Measurements from ENCODE around the gene MPO.

The MPO gene

GRCh38 chr17:58326609-58327362, 46.1 kb upstream of the MPO start:
- in situ Hi-C loops (cut with HindIII; ENCODE audit: low sequenced_read_pairs): no loop called here
- no peak for TF ChIP-seq CTCF (IDR thresholded peaks at IDR 0.05; ENCODE audit: low read depth, low read length)
- H3K4me3 ChIP-seq (ENCODE audit: low read depth, low read length): no peak overlapping the region
- no peak for DNase-seq (ENCODE audit: low read depth, low spot score)

DNA sequence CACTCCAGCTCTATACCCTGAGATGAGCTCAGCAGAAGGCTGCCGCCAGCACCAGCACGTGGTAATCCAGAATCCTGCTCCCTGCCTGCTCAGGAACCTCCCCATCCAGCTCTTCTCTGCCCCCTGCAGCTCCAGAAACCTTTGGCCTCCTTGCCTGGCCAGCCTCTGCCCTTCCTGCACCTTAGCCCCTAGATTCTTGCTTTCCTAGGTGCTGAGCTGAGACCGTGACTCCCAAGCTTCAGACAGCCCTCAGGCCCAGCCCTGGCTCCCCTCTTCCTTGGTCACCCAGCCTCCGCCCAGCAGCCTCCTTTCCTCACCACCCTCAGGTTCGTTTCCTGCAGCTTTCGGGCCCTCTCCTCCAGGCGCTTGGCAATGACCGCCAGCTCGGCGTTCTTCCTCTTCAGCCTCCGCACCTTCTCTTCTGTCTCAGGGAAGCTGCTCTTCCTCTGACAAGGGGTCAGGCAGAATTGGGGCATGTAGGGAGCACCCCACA, 45.3 kb upstream of the MPO start:
- H3K4me3 ChIP-seq (ENCODE audit: low read depth, low read length): no peak overlapping the region
- no peak for DNase-seq (ENCODE audit: low read depth, low spot score)
- in situ Hi-C loops (cut with HindIII; ENCODE audit: low sequenced_read_pairs): no loop called here
- no peak for TF ChIP-seq CTCF (IDR thresholded peaks at IDR 0.05; ENCODE audit: low read depth, low read length)

- TF ChIP-seq CTCF (IDR thresholded peaks at IDR 0.05; ENCODE audit: low read depth, low read length): no peak
- in situ Hi-C loops (cut with HindIII; ENCODE audit: low sequenced_read_pairs): no loop called here
- no peak overlapping the region for H3K4me3 ChIP-seq (ENCODE audit: low read depth, low read length)
- DNase-seq (ENCODE audit: low read depth, low spot score): no peak
Measured at GRCh38 chr17:58325289-58325726, 44.6 kb upstream of the MPO start.

DNA sequence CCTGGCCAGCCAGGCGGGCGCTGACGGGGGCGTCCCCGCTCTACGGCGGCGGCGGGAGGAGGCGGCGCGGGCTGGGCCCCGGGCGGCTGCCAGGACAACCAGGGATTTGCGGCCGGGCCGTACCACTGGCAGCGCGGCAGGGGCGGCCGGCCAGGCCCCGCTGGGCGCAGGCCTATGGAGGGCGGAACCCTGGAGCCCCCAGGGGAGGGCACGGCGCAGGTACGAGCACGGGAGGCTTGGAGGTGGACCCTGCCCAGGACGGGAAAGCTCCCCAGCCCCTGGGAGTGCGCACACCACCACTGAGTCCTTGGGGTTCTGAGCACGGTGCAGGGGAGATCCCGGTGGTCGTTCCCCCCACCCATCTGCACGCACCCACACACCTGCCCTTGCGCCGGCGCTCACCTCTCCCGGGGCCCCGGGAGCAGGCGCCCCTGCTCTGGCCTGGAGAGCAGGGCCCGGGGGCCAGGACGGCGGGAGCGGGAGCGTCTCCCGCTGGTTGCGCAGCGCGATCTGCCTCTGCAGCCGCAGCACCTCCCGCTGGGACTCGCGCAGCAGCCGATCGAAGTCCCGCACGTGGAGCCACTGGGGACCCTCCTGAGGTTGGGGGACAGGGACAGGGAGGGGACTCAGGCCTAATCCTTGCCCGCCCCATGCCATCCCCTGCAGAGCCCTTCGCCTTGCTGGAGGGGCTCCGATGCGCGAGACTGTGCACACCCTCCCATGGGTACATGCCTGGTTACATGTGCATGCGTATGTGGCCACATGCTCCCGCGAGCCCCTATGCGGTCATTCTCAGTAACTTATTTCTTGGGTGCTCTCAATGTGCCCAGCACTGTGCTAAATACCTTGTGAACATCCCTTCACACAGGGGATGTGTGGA, 43.9 kb upstream of the MPO start:
- TF ChIP-seq CTCF (IDR thresholded peaks at IDR 0.05; ENCODE audit: low read depth, low read length): no peak
- no peak for DNase-seq (ENCODE audit: low read depth, low spot score)
- in situ Hi-C loops (cut with HindIII; ENCODE audit: low sequenced_read_pairs): no loop called here
- peak overlapping the region; percentile 31 for H3K4me3 ChIP-seq (ENCODE audit: low read depth, low read length)

DNA sequence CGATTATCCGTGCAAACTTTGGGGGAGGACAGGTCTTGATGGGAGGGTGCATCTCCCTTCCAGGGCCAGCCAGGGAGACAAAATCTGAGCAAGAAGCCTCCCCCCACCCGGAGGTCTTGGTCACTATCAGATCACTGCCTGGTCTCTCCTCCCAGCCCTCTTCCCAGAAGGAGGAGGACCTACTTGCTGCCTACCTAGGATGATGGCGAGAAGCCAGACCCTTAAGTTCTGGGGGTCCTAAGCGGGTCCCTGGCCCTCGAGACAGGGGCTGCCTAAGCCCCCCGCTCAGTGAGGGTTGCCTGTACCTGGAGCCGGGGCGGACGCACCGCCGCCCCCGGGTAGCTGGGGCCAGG, 43.3 kb upstream of the MPO start:
- H3K4me3 ChIP-seq (ENCODE audit: low read depth, low read length): peak overlapping the region; percentile 22
- in situ Hi-C loops (cut with HindIII; ENCODE audit: low sequenced_read_pairs): no loop called here
- TF ChIP-seq CTCF (IDR thresholded peaks at IDR 0.05; ENCODE audit: low read depth, low read length): no peak
- no peak for DNase-seq (ENCODE audit: low read depth, low spot score)

- DNase-seq (ENCODE audit: low read depth, low spot score): no peak
- in situ Hi-C loops (cut with HindIII; ENCODE audit: low sequenced_read_pairs): no loop called here
- no peak for TF ChIP-seq CTCF (IDR thresholded peaks at IDR 0.05; ENCODE audit: low read depth, low read length)
- H3K4me3 ChIP-seq (ENCODE audit: low read depth, low read length): no peak overlapping the region
Measured at GRCh38 chr17:58323366-58324055, 42.8 kb upstream of the MPO start.

Measured in astrocyte of the spinal cord (primary cell).